Left lung (tissue), 10 donors: Measurements from ENCODE around the gene PEX7. TPM values are rescaled to one million over a fixed set of nuclear protein-coding genes. Genes with fewer than 3 reads are reported as not detected.

ENCODE experiments used
- ATAC-seq: fragments of 200-7000 bp; cut with Tn5 transposase; one replicate; pipeline ENCODE4 v1.9.1; 2020; ENCODE audit warnings: moderate library complexity
- DNase-seq, 4 donors: peaks; one replicate each; pipeline ENCODE4 v3.0.0-alpha.2; 2013 to 2020
- H3K27ac ChIP-seq, 2 donors: fragments of 200-600 bp; sonication (generic) in 1 of 2; one replicate each; pipeline versions ENCODE4 v1.5.0 to v1.8.0; 2020 to 2021
- H3K27me3 ChIP-seq, 2 donors: fragments of 200-600 bp; sonication (generic) in 1 of 2; one replicate each; pipeline versions ENCODE4 v1.5.0 to v1.8.0; 2020 to 2021
- H3K36me3 ChIP-seq, 2 donors: fragments of 200-600 bp; sonication (generic) in 1 of 2; one replicate each; pipeline versions ENCODE4 v1.5.0 to v1.8.0; 2020 to 2021
- H3K4me1 ChIP-seq, 2 donors: fragments of 200-600 bp; one replicate each; pipeline ENCODE4 v1.8.0; 2021
- H3K4me3 ChIP-seq, 2 donors: fragments of 200-600 bp; sonication (generic) in 1 of 2; one replicate each; pipeline versions ENCODE4 v1.5.0 to v1.8.0; 2020 to 2021; ENCODE audit warnings: mild to moderate bottlenecking in 1 of 2
- H3K9me3 ChIP-seq, 2 donors: fragments of 200-600 bp; sonication (generic) in 1 of 2; one replicate each; pipeline versions ENCODE4 v1.5.0 to v1.8.0; 2020 to 2021
- intact Hi-C, 2 donors: fragments of 100-400 bp; cut with DNase I; formaldehyde crosslinking; loops; one replicate each; pipeline versions ENCODE4 v1.11.2 to v1.14.2; 2022
- polyA plus RNA-seq, 6 donors: library from polyadenylated mRNA; unstranded; fragments of 120-200 nt; gene quantifications; one replicate each; pipeline ENCODE4 v1.2.1, GENCODE V29; 2013; ENCODE audit not compliant: insufficient read length in 6 of 6
- total RNA-seq, 2 donors: library from RNA; stranded (reverse); fragmentation: NEBNext Ultra II Directional; extraction: Animal tissue kit (Norgen Biotek cat#: 25700); gene quantifications; one replicate each; pipeline ENCODE4 v1.2.1, GENCODE V29; 2021
- TF ChIP-seq, protein P1 (sequence below), 2 donors: fragments of 200-600 bp; sonication (generic) in 1 of 2; IDR thresholded peaks; one replicate each; pipeline versions ENCODE4 v1.5.0 to v1.8.0; 2021; ENCODE audit warnings: antibody characterized with exemption in 2 of 2
- donor health status: DM: no; HTN: yes; CAD: no.
- donor health status: DM: no; HTN: no; CAD: no.

Gene PEX7
- total and polyA plus RNA-seq, 8 donors, result 6.8 to 12.0 (median 8.8) TPM

GRCh38 chr6:136920671-136921380 lies 98.4 kb downstream of the PEX7 start:
- Histone ChIP-seq H3K27me3 (peaks cover 57 to 91% of the 10 kb centered on the region in 2 donors), H3K36me3 (peaks cover 0 to 13% of the 10 kb centered on the region in 2 donors), H3K9me3 (no peaks in the 10 kb centered on the region), H3K27ac (no peak overlapping the region), H3K4me3 (peak overlapping the region; percentile 18 to 43), H3K4me1 (peaks cover 20 to 38% of the 10 kb centered on the region in 2 donors)
- DNase-seq (peak in 1 of 4 donors; percentile 14), ATAC-seq (peak; percentile 13)
- TF ChIP-seq, protein P1, sequence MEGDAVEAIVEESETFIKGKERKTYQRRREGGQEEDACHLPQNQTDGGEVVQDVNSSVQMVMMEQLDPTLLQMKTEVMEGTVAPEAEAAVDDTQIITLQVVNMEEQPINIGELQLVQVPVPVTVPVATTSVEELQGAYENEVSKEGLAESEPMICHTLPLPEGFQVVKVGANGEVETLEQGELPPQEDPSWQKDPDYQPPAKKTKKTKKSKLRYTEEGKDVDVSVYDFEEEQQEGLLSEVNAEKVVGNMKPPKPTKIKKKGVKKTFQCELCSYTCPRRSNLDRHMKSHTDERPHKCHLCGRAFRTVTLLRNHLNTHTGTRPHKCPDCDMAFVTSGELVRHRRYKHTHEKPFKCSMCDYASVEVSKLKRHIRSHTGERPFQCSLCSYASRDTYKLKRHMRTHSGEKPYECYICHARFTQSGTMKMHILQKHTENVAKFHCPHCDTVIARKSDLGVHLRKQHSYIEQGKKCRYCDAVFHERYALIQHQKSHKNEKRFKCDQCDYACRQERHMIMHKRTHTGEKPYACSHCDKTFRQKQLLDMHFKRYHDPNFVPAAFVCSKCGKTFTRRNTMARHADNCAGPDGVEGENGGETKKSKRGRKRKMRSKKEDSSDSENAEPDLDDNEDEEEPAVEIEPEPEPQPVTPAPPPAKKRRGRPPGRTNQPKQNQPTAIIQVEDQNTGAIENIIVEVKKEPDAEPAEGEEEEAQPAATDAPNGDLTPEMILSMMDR (IDR thresholded peaks at IDR 0.05), result no peak
- intact Hi-C loops, result no loop called here

DNA sequence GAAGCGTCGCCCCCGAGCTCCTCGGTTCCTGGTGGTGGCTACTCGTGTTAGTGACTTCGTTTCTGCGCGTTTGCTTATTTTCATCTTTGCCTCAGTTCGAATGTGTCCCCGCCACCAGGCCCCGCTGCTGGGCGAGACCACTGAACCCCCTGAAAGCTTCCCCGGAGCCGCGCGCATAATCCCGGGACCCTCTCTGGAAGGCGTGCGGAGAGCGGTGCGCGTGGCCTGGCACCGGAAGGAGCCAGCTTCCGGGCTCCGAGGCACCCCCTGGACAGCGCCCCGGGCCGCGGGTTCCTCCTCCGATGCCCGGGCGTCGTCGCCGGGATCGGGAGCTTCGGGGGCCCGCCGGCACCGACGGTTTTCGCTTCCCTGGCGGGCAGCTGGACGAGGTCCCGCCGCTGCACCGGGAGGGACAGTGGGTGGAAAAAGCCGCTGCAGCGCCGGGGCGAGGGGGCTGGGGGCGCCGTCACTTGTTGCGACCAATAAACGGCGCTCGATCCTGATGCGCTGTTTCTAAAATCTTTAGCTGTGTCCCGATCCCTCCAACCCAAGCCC lies 99.1 kb downstream of the PEX7 start:
- peaks cover 0 to 6% of the 10 kb centered on the region in 2 donors for H3K36me3 ChIP-seq
- H3K4me1 ChIP-seq, result peaks cover 20 to 38% of the 10 kb centered on the region in 2 donors
- H3K27ac ChIP-seq, result no peak overlapping the region
- DNase-seq (peak in 3 of 4 donors; percentile 29 to 82 (median 39)), ATAC-seq (peak; percentile 63)
- H3K27me3 ChIP-seq, result peaks cover 57 to 95% of the 10 kb centered on the region in 2 donors
- no peaks in the 10 kb centered on the region for H3K9me3 ChIP-seq
- TF ChIP-seq, protein P1 (IDR thresholded peaks at IDR 0.05), result no peak
- intact Hi-C loops, result no loop called here
- H3K4me3 ChIP-seq, result peak overlapping the region; percentile 18 to 43

DNA sequence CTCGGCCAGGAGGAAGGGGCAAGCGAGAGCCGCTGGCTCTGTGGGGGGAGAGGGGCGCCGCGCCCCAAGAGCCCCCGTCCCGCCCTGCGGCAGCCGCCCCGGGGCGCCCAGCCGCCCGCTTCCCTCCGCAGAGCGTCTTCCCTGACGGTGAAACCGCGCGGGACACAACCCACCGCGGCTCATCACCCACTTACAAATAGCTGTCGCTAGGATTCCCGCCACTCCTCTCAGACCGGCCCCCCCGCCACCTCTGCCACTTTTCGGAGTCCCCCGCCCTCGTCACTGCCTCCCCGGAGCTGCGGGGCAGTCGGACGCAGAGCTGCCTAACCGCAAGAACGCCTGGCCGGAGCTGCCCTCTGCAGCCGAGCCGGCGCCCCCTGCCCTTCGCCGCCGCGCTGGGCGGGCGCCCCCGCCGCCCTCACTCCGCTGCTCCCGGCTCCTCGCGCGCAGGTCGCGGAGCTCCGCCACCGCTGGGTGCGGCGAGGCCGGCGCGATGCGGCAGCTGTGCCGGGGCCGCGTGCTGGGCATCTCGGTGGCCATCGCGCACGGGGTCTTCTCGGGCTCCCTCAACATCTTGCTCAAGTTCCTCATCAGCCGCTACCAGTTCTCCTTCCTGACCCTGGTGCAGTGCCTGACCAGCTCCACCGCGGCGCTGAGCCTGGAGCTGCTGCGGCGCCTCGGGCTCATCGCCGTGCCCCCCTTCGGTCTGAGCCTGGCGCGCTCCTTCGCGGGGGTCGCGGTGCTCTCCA lies 99.7 kb downstream of the PEX7 start, which contains the start of gene SLC35D3:
SLC35D3 (plus strand) TSS at position 366 of the 749 bp plus-strand sequence; CDS start at position 494, 128 bp downstream.
- Histone ChIP-seq H3K4me1 (peaks cover 20 to 38% of the 10 kb centered on the region in 2 donors), H3K4me3 (peak within 1 kb of the TSS; percentile 18 to 43), H3K36me3 (peaks cover 0 to under 1% of the 10 kb centered on the region in 2 donors), H3K27ac (no peak within 1 kb of the TSS), H3K9me3 (no peaks in the 10 kb centered on the region), H3K27me3 (peaks cover 57 to 89% of the 10 kb centered on the region in 2 donors)
- TF ChIP-seq, protein P1 (IDR thresholded peaks at IDR 0.05), result no peak
- intact Hi-C loops, result no loop called here
- ATAC-seq (peak; percentile 42), DNase-seq (peak in 3 of 4 donors; percentile 25 to 78 (median 25))

DNA sequence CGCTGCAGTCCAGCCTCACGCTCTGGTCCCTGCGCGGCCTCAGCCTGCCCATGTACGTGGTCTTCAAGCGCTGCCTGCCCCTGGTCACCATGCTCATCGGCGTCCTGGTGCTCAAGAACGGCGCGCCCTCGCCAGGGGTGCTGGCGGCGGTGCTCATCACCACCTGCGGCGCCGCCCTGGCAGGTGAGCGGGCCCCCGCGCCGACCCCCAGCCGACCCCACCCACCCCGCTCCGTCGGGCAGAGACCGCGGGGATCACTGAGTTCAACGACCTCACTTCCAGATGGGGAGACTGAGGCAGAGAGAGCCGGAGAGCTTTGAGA lies 100.3 kb downstream of the PEX7 start:
- Histone ChIP-seq H3K4me3 (peak overlapping the region; percentile 18 to 43), H3K36me3 (no peaks in the 10 kb centered on the region), H3K27me3 (peaks cover 57 to 83% of the 10 kb centered on the region in 2 donors), H3K27ac (no peak overlapping the region), H3K4me1 (peaks cover 20 to 38% of the 10 kb centered on the region in 2 donors), H3K9me3 (no peaks in the 10 kb centered on the region)
- ATAC-seq, result no peak
- intact Hi-C loops, result no loop called here
- TF ChIP-seq, protein P1 (IDR thresholded peaks at IDR 0.05), result no peak
- no peak for DNase-seq
